Thyroid gland (tissue), 4 donors: ENCODE results near the gene SUN1. TPM values are rescaled to one million over a fixed set of nuclear protein-coding genes. Genes with fewer than 3 reads are reported as not detected.

Source experiments
- DNase-seq, 2 donors: peaks; one replicate each; pipeline ENCODE4 v3.0.0-alpha.2; 2019
- H3K27ac ChIP-seq, 3 donors: fragments of 200-600 bp; sonication (generic); 1 replicate in 2 of 3; 2 replicates in 1 of 3; pipeline ENCODE4 v1.5.1; 2016 to 2019; ENCODE audit warnings: mild to moderate bottlenecking in 1 of 3, moderate library complexity in 1 of 3
- H3K27me3 ChIP-seq: fragments of 200-600 bp; sonication (generic); one replicate; pipeline ENCODE4 v1.5.1; 2019
- H3K36me3 ChIP-seq, 2 donors: fragments of 200-600 bp; sonication (generic); one replicate each; pipeline ENCODE4 v1.5.1; 2016 to 2019
- H3K4me1 ChIP-seq, 2 donors: fragments of 200-600 bp; sonication (generic); one replicate each; pipeline ENCODE4 v1.5.1; 2017 to 2019
- H3K4me3 ChIP-seq, 3 donors: fragments of 200-600 bp; sonication (generic); replicated peaks in 1 of 3; 1 replicate in 2 of 3; 2 replicates in 1 of 3; pipeline ENCODE4 v1.5.1; 2016; ENCODE audit warnings: mild to moderate bottlenecking in 1 of 3
- H3K9me3 ChIP-seq: fragments of 200-600 bp; sonication (generic); one replicate; pipeline ENCODE4 v1.5.1; 2017
- CTCF ChIP-seq, 6 experiments: fragments of 200-600 bp in 3 of 6; fragments of 450-650 bp in 3 of 6; sonication (generic) in 3 of 6; IDR thresholded peaks; one replicate each; pipeline ENCODE4 v1.5.1; 2016 to 2019; ENCODE audit warnings: antibody characterized with exemption in 6 of 6, mild to moderate bottlenecking in 2 of 6, inconsistent platforms in 1 of 6, moderate library complexity in 1 of 6
- POLR2A ChIP-seq, 2 donors: fragments of 450-650 bp; IDR thresholded peaks; one replicate each; pipeline ENCODE4 v1.6.1; 2017; ENCODE audit warnings: antibody characterized with exemption in 2 of 2, mild to moderate bottlenecking in 2 of 2, moderate library complexity in 1 of 2
- WGBS, 2 donors: methylation state at CpG; one replicate each; pipeline ENCODE4 v1.1.5; 2017; 5-methylcytosine and 5-hydroxymethylcytosine counted together
- intact Hi-C: fragments of 100-400 bp; cut with DNase I; formaldehyde crosslinking; loops from one replicate; pipeline ENCODE4 v1.15.1; 2023
- total RNA-seq, 4 donors: library from RNA; depleted of rRNA; stranded (reverse); fragments of >200 nt; gene quantifications; one replicate each; pipeline ENCODE4 v1.2.3, GENCODE V29; 2016

The SUN1 gene
- total RNA-seq, 4 donors from 2014 or later: 146 to 260 (median 186) TPM

- WGBS, 2 donors: 91 to 96% methylated on average over 7 to 11 of the region's 11 CpGs
- Histone ChIP-seq H3K4me3 (no peak overlapping the region), H3K4me1 (peaks cover 6 to 14% of the 10 kb centered on the region in 2 donors), H3K27me3 (no peaks in the 10 kb centered on the region), H3K36me3 (no peaks in the 10 kb centered on the region), H3K27ac (no peak overlapping the region), H3K9me3 (no peaks in the 10 kb centered on the region)
- DNase-seq: no peak
- intact Hi-C loops: loop anchor here (5.0 kb wide), 1 partner anchor 42 kb away; the partner anchor contains the start of gene ADAP1
- no peak for TF ChIP-seq POLR2A (IDR thresholded peaks at IDR 0.05)
- TF ChIP-seq CTCF (IDR thresholded peaks at IDR 0.05): no peak
Observed at GRCh38 chr7:910441-910861, 78.2 kb downstream of the SUN1 start.

- H3K36me3 ChIP-seq: no peaks in the 10 kb centered on the region
- WGBS, 2 donors: 82 to 87% methylated on average over 7 to 14 of the region's 19 CpGs
- peaks cover 7 to 19% of the 10 kb centered on the region in 2 donors for H3K4me1 ChIP-seq
- no peaks in the 10 kb centered on the region for H3K9me3 ChIP-seq
- no peak overlapping the region for H3K4me3 ChIP-seq
- no peak for DNase-seq
- no peaks in the 10 kb centered on the region for H3K27me3 ChIP-seq
- TF ChIP-seq CTCF (IDR thresholded peaks at IDR 0.05) (no peak), POLR2A (IDR thresholded peaks at IDR 0.05) (no peak)
- no peak overlapping the region for H3K27ac ChIP-seq
- intact Hi-C loops: loop anchor here (5.0 kb wide), 1 partner anchor 41 kb away; the partner anchor contains the start of gene ADAP1
Observed at GRCh38 chr7:910931-911431, 78.7 kb downstream of the SUN1 start.

- DNase-seq: no peak
- Histone ChIP-seq H3K27ac (no peak overlapping the region), H3K4me1 (peaks cover 14 to 27% of the 10 kb centered on the region in 2 donors)
Observed at GRCh38 chr7:911791-912480, 79.7 kb downstream of the SUN1 start.

GRCh38 chr7:913736-914520, 81.7 kb downstream of the SUN1 start:
- peaks cover 14 to 23% of the 10 kb centered on the region in 2 donors for H3K4me1 ChIP-seq
- intact Hi-C loops: loop anchor here (5.0 kb wide), 1 partner anchor 38 kb away; the partner anchor contains the start of gene ADAP1
- 74 to 89% methylated on average over 11 to 24 of the region's 31 CpGs for WGBS, 2 donors
- H3K4me3 ChIP-seq: no peak overlapping the region
- no peak for TF ChIP-seq CTCF (IDR thresholded peaks at IDR 0.05)
- no peak for TF ChIP-seq POLR2A (IDR thresholded peaks at IDR 0.05)
- H3K27me3 ChIP-seq: no peaks in the 10 kb centered on the region
- DNase-seq: peak in 1 of 2 donors; percentile 29
- H3K36me3 ChIP-seq: no peaks in the 10 kb centered on the region
- no peak overlapping the region for H3K27ac ChIP-seq
- H3K9me3 ChIP-seq: no peaks in the 10 kb centered on the region

More at GRCh38 chr7:911791-912480, 79.7 kb downstream of the SUN1 start:
- 92 to 94% methylated on average over 8 to 20 of the region's 41 CpGs for WGBS, 2 donors
- H3K36me3 ChIP-seq: no peaks in the 10 kb centered on the region
- intact Hi-C loops: loop anchor here (5.0 kb wide), 1 partner anchor 40 kb away; the partner anchor contains the start of gene ADAP1
- H3K9me3 ChIP-seq: no peaks in the 10 kb centered on the region
- no peak overlapping the region for H3K4me3 ChIP-seq
- TF ChIP-seq POLR2A (IDR thresholded peaks at IDR 0.05) (no peak), CTCF (IDR thresholded peaks at IDR 0.05) (no peak)
- no peaks in the 10 kb centered on the region for H3K27me3 ChIP-seq
